ENCODE results near the gene ZNF205. TPM values are rescaled to one million over a fixed set of nuclear protein-coding genes. Genes with fewer than 3 reads are reported as not detected.
"Not testable (repeated sequence)": the region's sequence is repeated elsewhere in the genome, so short reads cannot be mapped to it uniquely, and the experiment has no call there.

Gene ZNF205
- total RNA-seq, 1 donor from 2014 or later = 21.3 TPM

- DNase-seq (ENCODE audit: low read depth, low spot score) = no peak
Observed at GRCh38 chr16:3131755-3132377, 19.5 kb downstream of the ZNF205 start.

GRCh38 chr16:3133844-3134243, 21.5 kb downstream of the ZNF205 start:
- DNase-seq (ENCODE audit: low read depth, low spot score) = no peak

- DNase-seq (ENCODE audit: low read depth, low spot score) = peak; percentile 95
Observed at GRCh38 chr16:3134338-3135125, 22.1 kb downstream of the ZNF205 start, which contains the start of gene ZNF213. Gene ZNF213, plus strand, starts transcription at chr16:3135029. Its CDS starts 2,252 bp downstream, at chr16:3137281.

- DNase-seq (ENCODE audit: low read depth, low spot score) = no peak
Observed at GRCh38 chr16:3135126-3135715, 22.8 kb downstream of the ZNF205 start.

- DNase-seq (ENCODE audit: low read depth, low spot score) = no peak
Observed at GRCh38 chr16:3137267-3137666, 24.9 kb downstream of the ZNF205 start.

- no peak for DNase-seq (ENCODE audit: low read depth, low spot score)
Observed at GRCh38 chr16:3138342-3138741, 26.0 kb downstream of the ZNF205 start.

GRCh38 chr16:3138823-3139426, 26.5 kb downstream of the ZNF205 start:
- DNase-seq (ENCODE audit: low read depth, low spot score) = no peak

- not testable (repeated sequence) for DNase-seq (ENCODE audit: low read depth, low spot score)
Observed at GRCh38 chr16:3139561-3139960, 27.2 kb downstream of the ZNF205 start.

GRCh38 chr16:3140603-3141427, 28.4 kb downstream of the ZNF205 start:
- DNase-seq (ENCODE audit: low read depth, low spot score) = no peak

GRCh38 chr16:3141781-3142311, 29.5 kb downstream of the ZNF205 start:
- DNase-seq (ENCODE audit: low read depth, low spot score) = no peak

- DNase-seq (ENCODE audit: low read depth, low spot score) = no peak
Observed at GRCh38 chr16:3142327-3142726, 29.9 kb downstream of the ZNF205 start.

GRCh38 chr16:3142770-3143169, 30.4 kb downstream of the ZNF205 start:
- DNase-seq (ENCODE audit: low read depth, low spot score) = no peak

GRCh38 chr16:3143189-3143588, 30.8 kb downstream of the ZNF205 start:
- no peak for DNase-seq (ENCODE audit: low read depth, low spot score)

GRCh38 chr16:3143598-3144320, 31.4 kb downstream of the ZNF205 start:
- no peak for DNase-seq (ENCODE audit: low read depth, low spot score)

GRCh38 chr16:3144321-3144983, 32.1 kb downstream of the ZNF205 start:
- no peak for DNase-seq (ENCODE audit: low read depth, low spot score)

GRCh38 chr16:3145151-3145550, 32.8 kb downstream of the ZNF205 start:
- DNase-seq (ENCODE audit: low read depth, low spot score) = no peak

GRCh38 chr16:3145660-3146059, 33.3 kb downstream of the ZNF205 start:
- DNase-seq (ENCODE audit: low read depth, low spot score) = no peak

- no peak for DNase-seq (ENCODE audit: low read depth, low spot score)
Observed at GRCh38 chr16:3147046-3147756, 34.8 kb downstream of the ZNF205 start.

- no peak for DNase-seq (ENCODE audit: low read depth, low spot score)
Observed at GRCh38 chr16:3147757-3148104, 35.3 kb downstream of the ZNF205 start.

Measured in pulmonary artery endothelial cell (primary cell).